GM18951 (cell line): ENCODE measurements around the gene PCMTD2.

ENCODE experiments used
- POLR2A ChIP-seq: IDR thresholded peaks from 4 replicates; pipeline ENCODE4 v1.6.1; 2011; ENCODE audit warnings: mild to moderate bottlenecking; ENCODE audit not compliant: insufficient read length, insufficient read depth; ENCODE audit errors: extremely low read depth
- in situ Hi-C: fragments of 300-500 bp; cut with MboI; formaldehyde crosslinking; loops from one replicate; pipeline ENCODE4 v1.12.0; 2022; ENCODE audit warnings: low sequenced_read_pairs, mixed read lengths, inconsistent platforms; ENCODE audit not compliant: unreplicated experiment

Gene PCMTD2

DNA sequence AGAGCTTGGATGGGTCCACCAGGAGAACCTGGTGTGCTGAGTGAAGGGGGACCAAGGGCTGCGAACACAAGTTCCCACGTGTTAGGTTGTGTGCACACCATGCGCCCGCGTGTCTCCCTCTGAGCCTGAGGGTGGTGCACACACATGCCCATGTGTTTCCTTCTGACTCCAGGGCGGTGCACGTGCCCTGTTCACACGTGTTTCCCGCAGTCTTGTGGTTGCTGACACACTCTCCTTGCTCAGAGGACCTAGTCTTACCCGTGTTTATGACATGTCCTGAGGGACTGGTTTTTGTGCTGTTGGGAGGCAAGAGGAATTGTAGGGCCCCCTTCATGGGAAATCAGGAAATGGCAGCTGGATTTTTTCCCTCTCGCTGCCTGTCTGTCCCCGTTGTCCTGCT, 36.3 kb upstream of the PCMTD2 start:
- in situ Hi-C loops, result no loop called here
- TF ChIP-seq POLR2A, result no peak

- in situ Hi-C loops, result no loop called here
- no peak for TF ChIP-seq POLR2A
Measured at GRCh38 chr20:64219730-64220129, 35.8 kb upstream of the PCMTD2 start.

DNA sequence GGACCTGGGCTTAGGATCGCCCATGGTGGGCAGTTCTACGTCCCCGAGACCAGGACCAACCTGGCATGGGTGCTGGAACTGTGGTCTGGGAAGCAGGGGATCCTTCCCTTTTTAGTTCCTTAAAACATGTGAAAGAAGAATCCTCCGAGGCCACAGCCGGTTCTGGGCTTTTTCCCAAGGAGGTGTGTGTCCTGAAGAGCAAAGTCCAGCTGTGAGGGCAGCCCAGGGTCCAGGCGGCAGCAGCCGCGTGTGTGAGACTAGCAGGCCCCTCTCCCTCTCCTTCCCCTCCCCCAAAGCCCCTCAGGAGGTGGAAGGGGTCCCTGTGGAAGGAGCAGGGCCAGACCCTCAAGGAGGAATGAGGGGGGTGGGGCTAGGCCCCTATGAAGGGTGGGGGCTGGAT, 35.1 kb upstream of the PCMTD2 start:
- no peak for TF ChIP-seq POLR2A
- in situ Hi-C loops, result no loop called here

DNA sequence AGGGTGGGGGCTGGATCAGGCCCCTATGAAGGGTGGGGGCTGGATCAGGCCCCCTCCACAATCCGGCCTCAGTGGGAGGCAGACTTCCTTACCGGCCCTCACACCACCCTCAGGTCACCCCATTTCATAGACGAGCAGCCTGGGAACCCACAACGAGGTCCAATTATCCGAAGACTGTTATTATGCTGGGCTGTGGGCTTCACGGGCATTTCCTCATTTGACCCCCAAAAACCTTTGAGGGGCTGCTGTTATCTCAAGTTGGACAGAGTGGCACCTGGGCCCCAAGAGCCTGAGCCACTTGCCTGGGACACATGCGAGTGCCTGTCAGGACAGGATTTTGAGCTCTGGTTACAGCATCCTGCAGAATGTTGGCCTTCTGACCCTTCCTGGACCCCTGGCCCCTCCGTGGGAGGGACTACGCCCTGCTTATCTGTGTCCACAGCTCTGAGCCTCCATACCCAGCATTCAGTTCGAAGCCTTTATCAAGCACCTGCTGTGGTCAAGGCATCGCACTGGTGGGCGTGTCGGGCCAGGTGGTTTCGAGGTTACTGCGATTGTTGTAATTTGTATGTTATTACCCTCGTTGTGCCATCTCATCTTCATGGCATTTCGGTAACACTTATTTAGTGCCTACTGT, 34.5 kb upstream of the PCMTD2 start:
- in situ Hi-C loops, result no loop called here
- no peak for TF ChIP-seq POLR2A

- in situ Hi-C loops, result no loop called here
- TF ChIP-seq POLR2A, result no peak
Measured at GRCh38 chr20:64222291-64222735, 33.2 kb upstream of the PCMTD2 start.

- no peak for TF ChIP-seq POLR2A
- in situ Hi-C loops, result no loop called here
Measured at GRCh38 chr20:64222851-64223525, 32.6 kb upstream of the PCMTD2 start.

- TF ChIP-seq POLR2A, result no peak
- in situ Hi-C loops, result no loop called here
Measured at GRCh38 chr20:64223526-64224067, 32.0 kb upstream of the PCMTD2 start.

DNA sequence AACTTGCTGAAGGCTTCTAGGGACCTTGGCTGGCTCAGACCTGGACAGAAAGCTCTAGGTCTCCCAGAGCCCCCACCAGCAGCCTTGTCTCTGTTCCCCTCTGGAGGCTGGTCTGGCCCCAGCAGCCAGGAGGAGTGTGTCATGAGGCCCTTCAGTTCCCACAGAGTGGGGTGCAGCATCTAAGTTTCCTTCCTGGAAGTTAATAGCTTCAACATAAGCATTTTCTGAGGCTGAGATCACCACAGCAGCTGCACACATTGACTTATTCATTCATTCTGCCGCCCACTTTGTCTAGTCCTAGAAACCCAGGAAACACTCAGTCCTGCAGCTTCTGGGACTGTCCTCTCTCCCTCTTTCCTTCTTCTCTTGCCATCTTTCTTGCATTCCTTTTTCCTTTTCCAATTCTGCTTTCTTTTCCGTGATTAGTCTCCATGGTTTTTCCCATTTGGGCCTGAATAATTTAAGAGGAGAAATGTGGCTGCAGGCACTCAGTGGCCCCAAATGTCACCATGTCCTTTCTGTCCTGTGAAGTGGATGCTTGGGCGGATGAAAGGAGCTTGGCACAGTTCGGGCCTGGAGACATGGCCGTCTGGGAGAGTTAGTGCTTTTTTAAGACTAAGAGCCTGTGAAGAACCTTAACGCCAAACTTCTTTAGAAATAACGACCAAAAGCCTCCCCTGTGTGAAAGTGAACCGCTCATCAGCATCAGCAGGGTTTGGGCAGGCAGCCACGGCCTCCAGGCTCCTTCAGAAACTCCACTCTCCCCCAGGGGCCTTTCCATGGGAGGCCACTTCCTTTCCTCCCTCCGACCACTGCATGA, 31.0 kb upstream of the PCMTD2 start:
- in situ Hi-C loops, result no loop called here
- no peak for TF ChIP-seq POLR2A

- in situ Hi-C loops, result no loop called here
- no peak for TF ChIP-seq POLR2A
Measured at GRCh38 chr20:64225171-64225595, 30.4 kb upstream of the PCMTD2 start.

DNA sequence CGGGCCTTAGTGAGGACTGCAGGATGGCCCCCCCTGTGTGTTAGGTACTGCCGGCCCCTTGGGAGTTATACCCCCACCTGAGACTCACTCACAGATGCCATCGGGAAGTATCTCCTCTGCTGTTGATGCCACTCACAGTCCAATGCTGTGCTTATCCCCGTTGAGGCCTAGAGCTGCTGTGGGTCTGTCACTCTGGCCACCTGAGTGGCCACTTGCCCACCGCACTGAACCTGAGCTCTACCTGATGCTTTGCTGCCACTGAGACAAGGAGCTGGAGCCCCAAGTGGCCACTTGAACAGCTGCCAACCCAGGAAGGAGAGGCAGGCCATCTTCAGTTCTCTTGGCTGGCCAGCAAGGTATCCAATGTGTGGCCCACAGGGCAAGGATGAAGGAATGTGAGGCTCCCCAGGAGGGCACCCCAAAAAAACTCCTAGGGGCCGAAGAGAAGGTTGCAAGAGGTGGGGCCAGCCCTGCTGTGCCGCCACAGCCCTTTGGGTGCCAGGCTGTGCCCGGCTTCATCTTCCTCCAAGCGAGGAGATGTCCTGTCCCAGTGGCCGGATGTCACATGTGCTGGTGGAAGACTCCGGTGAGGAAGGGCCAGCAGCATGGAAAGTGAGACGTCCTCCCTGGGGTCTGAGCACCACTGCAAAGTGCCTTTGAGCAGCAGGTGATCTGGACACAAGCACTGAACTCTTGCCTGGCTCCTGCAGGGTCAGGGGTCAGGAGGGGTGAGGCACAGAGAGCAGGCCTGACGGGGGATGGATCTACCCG, 29.5 kb upstream of the PCMTD2 start:
- no peak for TF ChIP-seq POLR2A
- in situ Hi-C loops, result no loop called here

- in situ Hi-C loops, result no loop called here
- TF ChIP-seq POLR2A, result no peak
Measured at GRCh38 chr20:64226686-64227580, 28.6 kb upstream of the PCMTD2 start.

DNA sequence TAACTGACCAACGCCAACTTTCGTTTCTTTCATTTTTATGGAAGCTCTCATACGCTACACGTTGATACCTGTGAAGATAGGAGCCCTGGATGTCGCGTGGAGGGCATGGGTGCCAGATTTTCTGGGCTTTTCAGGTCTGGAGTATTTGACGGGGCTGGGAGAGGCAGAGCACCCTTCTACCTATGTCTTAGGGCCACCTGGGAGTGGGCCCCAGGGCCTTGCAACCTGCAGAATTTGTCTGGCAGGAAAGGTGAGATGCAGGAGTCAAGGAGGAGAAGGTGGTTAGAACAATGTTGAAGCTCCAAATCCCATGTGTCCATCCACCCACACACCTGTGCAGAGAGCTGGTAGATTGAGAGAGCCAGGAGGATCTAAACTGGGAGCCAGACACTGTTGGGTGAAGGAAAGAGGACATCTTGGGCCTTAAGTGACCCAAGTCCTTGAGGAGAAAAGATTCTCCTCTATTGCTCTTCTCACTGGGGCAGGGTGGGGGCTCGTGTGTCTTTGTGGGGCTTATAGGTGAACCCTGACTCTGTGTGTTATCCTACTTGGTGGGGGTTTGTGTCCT, 27.4 kb upstream of the PCMTD2 start:
- TF ChIP-seq POLR2A, result no peak
- in situ Hi-C loops, result no loop called here
